SK-N-SH (cell line): ENCODE measurements around the gene LOXHD1. TPM values are rescaled to one million over a fixed set of nuclear protein-coding genes. Genes with fewer than 3 reads are reported as not detected.

Experiments
- CTCF ChIA-PET: fragments of 300-600, 350-600 bp; formaldehyde crosslinking; extraction: SDS; loops from one replicate; lab custom pipeline; 2021; lab: Yijun Ruan, JAX
- POLR2A ChIA-PET: fragments of 350-600 bp; sonication (Branson Sonifier 250); formaldehyde crosslinking; extraction: SDS; loops from one replicate; lab custom pipeline; 2020; ENCODE audit warnings: antibody characterized with exemption, inconsistent platforms; lab: Yijun Ruan, JAX
- DNase-seq: peaks from one replicate; pipeline ENCODE4 v3.0.0; 2012
- H2AFZ ChIP-seq: fragments of 200-600 bp; sonication (generic); 2 replicates; pipeline ENCODE4 v1.8.1; 2016; ENCODE audit warnings: antibody characterized with exemption, mild to moderate bottlenecking, low read depth
- H3F3A ChIP-seq: fragments of 200-600 bp; sonication (generic); replicated peaks from 2 replicates; pipeline ENCODE3; 2016; ENCODE audit warnings: antibody characterized with exemption, mild to moderate bottlenecking; ENCODE audit not compliant: insufficient read depth
- H3K27ac ChIP-seq, 2 experiments: fragments of 200-500 bp in 1 of 2; fragments of 200-600 bp in 1 of 2; sonication (Bioruptor generic) in 1 of 2; sonication (generic), shearing (Covaris generic) in 1 of 2; 2 replicates each; pipeline versions ENCODE4 v1.5.1 to v1.6.1; 2014 to 2016; ENCODE audit warnings: low read depth in 2 of 2, inconsistent platforms in 1 of 2, low read length in 1 of 2, mild to moderate bottlenecking in 1 of 2, mixed read lengths in 1 of 2
- H3K27me3 ChIP-seq: fragments of 200-600 bp; sonication (generic), shearing (Covaris generic); 2 replicates; pipeline ENCODE4 v1.6.1; 2016; ENCODE audit warnings: mixed run types; ENCODE audit not compliant: insufficient read depth
- H3K36me3 ChIP-seq, 2 experiments: fragments of 200-500 bp in 1 of 2; fragments of 200-600 bp in 1 of 2; sonication (Bioruptor generic) in 1 of 2; sonication (generic) in 1 of 2; replicated peaks in 1 of 2; 2 replicates each; pipeline versions ENCODE3 to v1.5.1; 2014 to 2016; ENCODE audit warnings: low read length in 1 of 2, mild to moderate bottlenecking in 1 of 2; ENCODE audit not compliant: insufficient read depth in 2 of 2, control insufficient read depth in 1 of 2
- H3K4me1 ChIP-seq, 2 experiments: fragments of 200-500 bp in 1 of 2; fragments of 200-600 bp in 1 of 2; sonication (Bioruptor generic) in 1 of 2; sonication (generic), shearing (Covaris generic) in 1 of 2; 2 replicates each; pipeline versions ENCODE4 v1.5.1 to v1.6.1; 2014 to 2016; ENCODE audit warnings: low read depth in 1 of 2, low read length in 1 of 2, mixed run types in 1 of 2; ENCODE audit not compliant: insufficient read depth in 2 of 2, control insufficient read depth in 1 of 2
- H3K4me2 ChIP-seq: fragments of 200-600 bp; sonication (generic), shearing (Covaris generic); 2 replicates; pipeline ENCODE4 v1.6.1; 2017; ENCODE audit warnings: mixed run types
- H3K4me3 ChIP-seq, 2 experiments: fragments of 200-500 bp in 1 of 2; fragments of 200-600 bp in 1 of 2; sonication (Bioruptor generic) in 1 of 2; sonication (generic), shearing (Covaris generic) in 1 of 2; 2 replicates each; pipeline versions ENCODE4 v1.5.1 to v1.8.1; 2014 to 2016; ENCODE audit warnings: low read depth in 2 of 2, inconsistent platforms in 1 of 2, low read length in 1 of 2, mild to moderate bottlenecking in 1 of 2, mixed read lengths in 1 of 2, moderate library complexity in 1 of 2
- H3K79me2 ChIP-seq: fragments of 200-600 bp; sonication (generic); 2 replicates; pipeline ENCODE4 v1.8.1; 2017; ENCODE audit warnings: mild to moderate bottlenecking; ENCODE audit not compliant: insufficient read depth
- H3K9ac ChIP-seq: fragments of 200-600 bp; sonication (generic); 2 replicates; pipeline ENCODE4 v1.6.1; 2017; ENCODE audit warnings: mixed run types
- H3K9me2 ChIP-seq: fragments of 200-600 bp; sonication (generic); 2 replicates; pipeline ENCODE4 v1.6.1; 2017; ENCODE audit warnings: mixed run types
- H3K9me3 ChIP-seq: fragments of 200-600 bp; sonication (generic); 2 replicates; pipeline ENCODE4 v1.6.1; 2017; ENCODE audit warnings: mixed run types, mild to moderate bottlenecking, moderate library complexity
- H4K20me1 ChIP-seq: fragments of 200-600 bp; sonication (generic); 2 replicates; pipeline ENCODE4 v1.6.1; 2017; ENCODE audit warnings: mild to moderate bottlenecking, mixed run types; ENCODE audit not compliant: insufficient read depth
- ELF1 ChIP-seq: IDR thresholded peaks from 2 replicates; pipeline ENCODE4 v1.4.0; 2012
- EZH2phosphoT487 ChIP-seq: fragments of 200-600 bp; sonication (generic); IDR thresholded peaks from 2 replicates; pipeline ENCODE4 v1.6.1; 2017; ENCODE audit warnings: low read depth, mixed run types, mild to moderate bottlenecking, antibody characterized with exemption, moderate library complexity, borderline replicate concordance
- FOSL2 ChIP-seq: IDR thresholded peaks from 2 replicates; pipeline ENCODE4 v1.4.0; 2012; ENCODE audit warnings: low read depth, mild to moderate bottlenecking, moderate library complexity, borderline replicate concordance
- IRF3 ChIP-seq: fragments of 150-350 bp; IDR thresholded peaks from 2 replicates; pipeline ENCODE4 v1.6.1; 2016; ENCODE audit warnings: mild to moderate bottlenecking, low read depth, low read length
- JUND ChIP-seq: IDR thresholded peaks from 2 replicates; pipeline ENCODE4 v1.4.0; 2012
- MEF2A ChIP-seq: IDR thresholded peaks from 2 replicates; pipeline ENCODE4 v1.4.0; 2012; ENCODE audit warnings: low read depth, borderline replicate concordance
- MXI1 ChIP-seq: IDR thresholded peaks from 2 replicates; pipeline ENCODE4 v1.6.1; 2012; ENCODE audit warnings: mild to moderate bottlenecking, low read depth, low read length, improper control_type of control experiment
- NFIC ChIP-seq: IDR thresholded peaks from 2 replicates; pipeline ENCODE4 v1.4.0; 2012; ENCODE audit warnings: borderline replicate concordance
- NRF1 ChIP-seq: IDR thresholded peaks from 2 replicates; pipeline ENCODE4 v1.6.1; 2012; ENCODE audit warnings: low read depth, mild to moderate bottlenecking, low read length
- PBX3 ChIP-seq: IDR thresholded peaks from 2 replicates; pipeline ENCODE4; 2012
- POLR2AphosphoS5 ChIP-seq: IDR thresholded peaks from 2 replicates; pipeline ENCODE4 v1.6.1; 2012; ENCODE audit warnings: low read depth, low read length
- RAD21 ChIP-seq: IDR thresholded peaks from 2 replicates; pipeline ENCODE4 v1.6.1; 2012; ENCODE audit warnings: mild to moderate bottlenecking, low read length
- RCOR1 ChIP-seq: fragments of 150-350 bp; IDR thresholded peaks from 2 replicates; pipeline ENCODE4 v1.6.1; 2017; ENCODE audit warnings: antibody characterized with exemption, low read length
- RXRA ChIP-seq: IDR thresholded peaks from 2 replicates; pipeline ENCODE4 v1.4.0; 2012; ENCODE audit warnings: low read depth, mild to moderate bottlenecking, borderline replicate concordance
- SIN3A ChIP-seq: IDR thresholded peaks from 2 replicates; pipeline ENCODE4 v1.6.1; 2012; ENCODE audit warnings: low read depth, mild to moderate bottlenecking, low read length, moderate library complexity, borderline replicate concordance
- TCF12 ChIP-seq: IDR thresholded peaks from 2 replicates; pipeline ENCODE4 v1.4.0; 2012
- TEAD4 ChIP-seq: IDR thresholded peaks from 2 replicates; pipeline ENCODE4 v1.4.0; 2012; ENCODE audit warnings: mild to moderate bottlenecking, borderline replicate concordance; ENCODE audit not compliant: insufficient read depth
- USF2 ChIP-seq: fragments of 150-350 bp; IDR thresholded peaks from 2 replicates; pipeline ENCODE4 v1.6.1; 2017; ENCODE audit warnings: antibody characterized with exemption, low read length, low read depth, borderline replicate concordance
- YY1 ChIP-seq: IDR thresholded peaks from 2 replicates; pipeline ENCODE4 v1.4.0; 2012; ENCODE audit warnings: low read depth, mild to moderate bottlenecking
- WGBS: methylation state at CpG from one replicate; pipeline ENCODE4 v1.1.6; 2017; ENCODE audit warnings: low lambda C conversion rate; 5-methylcytosine and 5-hydroxymethylcytosine counted together
- polyA plus RNA-seq, 3 experiments: library from polyadenylated mRNA; depleted of rRNA; stranded (reverse); fragments of >200 nt; gene quantifications; 2 replicates each; pipeline ENCODE4 v1.2.3, GENCODE V29; 2012

Gene LOXHD1
- polyA plus RNA-seq, 1 of the 3 experiments (the other 2 are of a cell fraction) = not detected

- H3K79me2 ChIP-seq = no peaks in the 10 kb centered on the region
- DNase-seq = no peak
- H3K9ac ChIP-seq = no peak overlapping the region
- no peaks in the 10 kb centered on the region for H3K27me3 ChIP-seq
- no peak overlapping the region for H2AFZ ChIP-seq
- H4K20me1 ChIP-seq = no peaks in the 10 kb centered on the region
- no peaks in the 10 kb centered on the region for H3K4me1 ChIP-seq
- WGBS = 72% methylated on average over 3 of the region's 3 CpGs
- no peaks in the 10 kb centered on the region for H3F3A ChIP-seq
- H3K27ac ChIP-seq = no peak overlapping the region
- POLR2A ChIA-PET = no interaction called here
- no peak overlapping the region for H3K4me3 ChIP-seq
- TF ChIP-seq RXRA (no peak), FOSL2 (no peak), EZH2phosphoT487 (no peak)
- H3K36me3 ChIP-seq = no peaks in the 10 kb centered on the region
- H3K4me2 ChIP-seq = no peak overlapping the region
- H3K9me3 ChIP-seq = no peaks in the 10 kb centered on the region
- H3K9me2 ChIP-seq = no peaks in the 10 kb centered on the region
- CTCF ChIA-PET = interaction anchor here (1.7 to 18.6 kb wide), 5 partner anchors 18 to 509 kb away, joined by 4 to 328 read pairs (median 101); a partner anchor contains a TSS
Observed at GRCh38 chr18:46659484-46659883, 2.5 kb upstream of the LOXHD1 start.

- ChIA-PET POLR2A (no interaction called here), CTCF (interaction anchor here (0.8 to 18.6 kb wide), 9 partner anchors 9 to 506 kb away, joined by 3 to 328 read pairs (median 10); a partner anchor contains a TSS)
- Histone ChIP-seq H3K9me3 (no peaks in the 10 kb centered on the region), H3K27ac (no peak overlapping the region)
- no peak for TF ChIP-seq IRF3
- no peak for TF ChIP-seq MEF2A
- no peak for TF ChIP-seq TEAD4
- no peak for TF ChIP-seq FOSL2
- TF ChIP-seq JUND = no peak
- TF ChIP-seq PBX3 = no peak
- TF ChIP-seq RXRA = no peak
- no peak for TF ChIP-seq NFIC
- TF ChIP-seq SIN3A = no peak
- no peak for TF ChIP-seq ELF1
- TF ChIP-seq NRF1 = no peak
- no peak for TF ChIP-seq YY1
- no peak for TF ChIP-seq RAD21
- no peak for TF ChIP-seq MXI1
- no peak for TF ChIP-seq USF2
- TF ChIP-seq POLR2AphosphoS5 = no peak
- TF ChIP-seq TCF12 = no peak
- TF ChIP-seq RCOR1 = no peak
- TF ChIP-seq, all 33 proteins: peak for 0
- Histone ChIP-seq H3K27me3 (0 out of 2 replicates have a peak, but pooled peaks cover 5% of the 10 kb centered on the region), H3K9ac (no peak overlapping the region), H3K9me2 (no peaks in the 10 kb centered on the region), H4K20me1 (no peaks in the 10 kb centered on the region), H3K79me2 (no peaks in the 10 kb centered on the region), H3K36me3 (no peaks in the 10 kb centered on the region), H3K4me2 (no peak overlapping the region), H3K4me1 (no peaks in the 10 kb centered on the region), H3K4me3 (no peak overlapping the region), H3F3A (no peaks in the 10 kb centered on the region), H2AFZ (no peak overlapping the region)
- 73% methylated on average over 24 of the region's 27 CpGs for WGBS
- no peak for DNase-seq
Observed at GRCh38 chr18:46656326-46657114, 500 bp downstream of the LOXHD1 start.
